Stimulated activated CD4-positive, alpha-beta T cell treated with anti-CD3 and anti-CD28 coated beads, Interleukin-2, amount 100 ng/mL, for 4 hours (primary cell): ENCODE results near the gene LRRC56.

Experiments
- DNase-seq: peaks from one replicate; pipeline ENCODE4 v3.0.0-alpha.2; 2020; ENCODE audit warnings: low read depth

The LRRC56 gene

GRCh38 chr11:521177-521688 is 16.1 kb upstream of the LRRC56 start:
- DNase-seq = no peak

GRCh38 chr11:526192-526591 is 11.1 kb upstream of the LRRC56 start:
- no peak for DNase-seq

GRCh38 chr11:528166-528814 is 9.0 kb upstream of the LRRC56 start:
- DNase-seq = no peak

GRCh38 chr11:528815-529727 is 8.3 kb upstream of the LRRC56 start:
- DNase-seq = no peak

GRCh38 chr11:529728-530411 is 7.5 kb upstream of the LRRC56 start:
- DNase-seq = no peak

GRCh38 chr11:530960-531831 is 6.1 kb upstream of the LRRC56 start:
- no peak for DNase-seq

- DNase-seq = no peak
Measured at GRCh38 chr11:531919-532526, 5.3 kb upstream of the LRRC56 start.

- no peak for DNase-seq
Measured at GRCh38 chr11:532527-532985, 4.8 kb upstream of the LRRC56 start.

- DNase-seq = no peak
Measured at GRCh38 chr11:532986-533585, 4.2 kb upstream of the LRRC56 start.

- no peak for DNase-seq
Measured at GRCh38 chr11:533586-534395, 3.5 kb upstream of the LRRC56 start.

GRCh38 chr11:534396-535209 is 2.7 kb upstream of the LRRC56 start:
- no peak for DNase-seq

- DNase-seq = no peak
Measured at GRCh38 chr11:535210-535518, 2.2 kb upstream of the LRRC56 start.

GRCh38 chr11:535519-536454 is 1.5 kb upstream of the LRRC56 start, which contains the start of gene HRAS:
Gene HRAS, minus strand, starts transcription at chr11:535576.
- peak; percentile 94 for DNase-seq

- DNase-seq = no peak
Measured at GRCh38 chr11:537622-538430, 499 bp downstream of the LRRC56 start.

- no peak for DNase-seq
Measured at GRCh38 chr11:538431-539051, 1.2 kb downstream of the LRRC56 start.

GRCh38 chr11:539971-540481 is 2.7 kb downstream of the LRRC56 start:
- DNase-seq = no peak
